GM12878 (cell line): ENCODE measurements around the gene RBL2. TPM values are rescaled to one million over a fixed set of nuclear protein-coding genes. Genes with fewer than 3 reads are reported as not detected.
A peak's percentile ranks its signal among the peaks of the same experiment; 100 is the strongest.

ENCODE experiments used
- BACH1 ChIP-seq: fragments of 450-650 bp; IDR thresholded peaks from 2 replicates; pipeline ENCODE4 v1.6.1; 2017; ENCODE audit warnings: mild to moderate bottlenecking, borderline replicate concordance
- BRCA1 ChIP-seq: IDR thresholded peaks from 2 replicates; pipeline ENCODE4 v1.6.1; 2011; ENCODE audit warnings: low read depth, low read length, improper control_type of control experiment
- CEBPB ChIP-seq, 2 experiments: fragments of 150-350 bp in 1 of 2; IDR thresholded peaks; 2 replicates each; pipeline ENCODE4 v1.6.1; 2012 to 2014; ENCODE audit warnings: low read depth in 2 of 2, low read length in 2 of 2, borderline replicate concordance in 1 of 2, inconsistent platforms in 1 of 2
- KDM1A ChIP-seq: fragments of 200-600 bp; sonication (generic); IDR thresholded peaks from 2 replicates; pipeline ENCODE4 v1.6.1; 2016; ENCODE audit warnings: borderline replicate concordance
- NFYB ChIP-seq: IDR thresholded peaks from 2 replicates; pipeline ENCODE4 v1.6.1; 2011; ENCODE audit warnings: low read depth, mild to moderate bottlenecking, low read length, improper control_type of control experiment, moderate library complexity; ENCODE audit not compliant: insufficient read depth
- POLR2A ChIP-seq: IDR thresholded peaks from 2 replicates; pipeline ENCODE4 v1.6.1; 2011; ENCODE audit warnings: low read depth, mild to moderate bottlenecking, low read length
- RB1 ChIP-seq: fragments of 450-650 bp; formaldehyde crosslinking; IDR thresholded peaks from 2 replicates; pipeline ENCODE4 v1.6.1; 2017; ENCODE audit warnings: mild to moderate bottlenecking, borderline replicate concordance
- SRF ChIP-seq, 2 experiments: IDR thresholded peaks; 2 replicates each; pipeline ENCODE4 v1.6.1; 2011; ENCODE audit warnings: low read depth in 2 of 2, low read length in 2 of 2, mild to moderate bottlenecking in 1 of 2, moderate library complexity in 1 of 2
- TARDBP ChIP-seq: IDR thresholded peaks from 2 replicates; pipeline ENCODE4 v1.6.1; 2016; ENCODE audit warnings: borderline replicate concordance
- ZNF622 ChIP-seq: fragments of 450-650 bp; IDR thresholded peaks from 2 replicates; pipeline ENCODE4 v1.6.1; 2017; ENCODE audit warnings: mild to moderate bottlenecking, inconsistent platforms
- polyA plus RNA-seq, 11 experiments: library from polyadenylated mRNA; depleted of rRNA in 4 of 11; unstranded in 6 of 11; stranded (reverse) in 5 of 11; fragments of >200 nt; fragmentation: Nextera tagmentation in 4 of 11; fragmentation: Illumina TruSeq in 1 of 11; extraction: Ambion mirVana in 4 of 11; extraction: Trizol in 1 of 11; gene quantifications; 1 replicate in 1 of 11; 2 replicates in 10 of 11; pipeline versions ENCODE4 v1.2.1 to v1.2.3, GENCODE V29; 2011 to 2016; ENCODE audit warnings: inconsistent platforms in 2 of 11, missing spikeins in 2 of 11, low read depth in 1 of 11
- total RNA-seq, 4 experiments: library from RNA; depleted of rRNA in 3 of 4; stranded (reverse); fragments of >200 nt in 3 of 4; fragmentation: Illumina TruSeq in 1 of 4; extraction: Trizol in 1 of 4; gene quantifications; 2 replicates each; pipeline versions ENCODE4 v1.2.1 to v1.2.3, GENCODE V29; 2013 to 2021
- TF ChIP-seq, protein P1 (sequence below), 3 experiments: IDR thresholded peaks in 2 of 3; conservative IDR thresholded peaks in 1 of 3; 2 replicates each; pipeline ENCODE4 v1.5.1; 2011; ENCODE audit warnings: low read depth in 3 of 3, low read length in 3 of 3, mild to moderate bottlenecking in 3 of 3, control low read depth in 2 of 3, moderate library complexity in 2 of 3, inconsistent platforms in 1 of 3, mixed read lengths in 1 of 3; ENCODE audit not compliant: control insufficient read depth in 2 of 3, insufficient read depth in 1 of 3; ENCODE audit errors: extremely low read depth in 1 of 3
- TF ChIP-seq, protein P2 (sequence below): fragments of 450-650 bp; IDR thresholded peaks from 2 replicates; pipeline ENCODE4 v1.6.1; 2017; ENCODE audit warnings: borderline replicate concordance

RBL2 gene
- total and polyA plus RNA-seq, 10 of the 15 experiments (the other 5 are each of a cell fraction or from before 2014, with no cell fraction given): 10.0 to 107 (median 39.0) TPM

DNA sequence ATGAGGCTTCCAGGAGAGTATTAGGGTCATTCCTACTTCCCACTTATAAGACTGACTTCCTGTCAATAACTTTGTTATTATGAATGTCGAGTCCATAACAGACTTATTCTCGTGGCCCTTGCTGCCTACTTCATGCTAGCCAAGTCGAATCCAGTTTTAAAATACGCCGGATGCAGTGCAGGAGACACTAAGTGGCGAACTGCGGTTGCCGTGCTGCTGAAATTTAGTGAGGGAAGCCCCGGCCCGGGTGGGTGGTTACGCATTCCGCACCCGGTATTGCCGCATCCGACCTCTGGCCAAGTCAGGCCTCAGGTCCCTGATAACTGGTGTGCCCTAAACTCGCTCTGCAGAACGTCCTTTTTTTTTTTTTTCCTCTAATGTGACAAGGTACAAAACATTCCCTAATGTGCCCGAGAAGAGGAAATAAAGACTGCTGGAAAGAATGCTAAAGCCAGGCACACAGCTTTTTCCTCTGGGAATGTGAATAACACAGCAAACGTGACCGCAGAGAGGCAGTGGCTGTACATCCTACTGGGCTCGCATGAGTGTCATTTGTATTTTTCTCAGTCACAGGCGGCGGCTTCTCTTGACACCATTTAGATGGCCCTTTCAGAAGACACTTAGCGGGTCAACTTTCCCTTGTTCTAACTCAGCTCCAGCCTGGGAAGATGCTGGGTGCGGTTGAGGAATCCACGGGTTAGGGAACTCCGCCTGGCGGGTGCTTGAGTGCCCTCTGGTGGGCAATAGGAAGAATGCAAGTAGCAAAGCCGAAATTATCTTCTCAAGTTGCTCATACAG lies 75.8 kb downstream of the RBL2 start (continued):
- no peak for TF ChIP-seq SRF (IDR thresholded peaks at IDR 0.05; ENCODE audit: low read depth in 2 of 2, low read length in 2 of 2)
- no peak for TF ChIP-seq NFYB
- TF ChIP-seq POLR2A: no peak
- TF ChIP-seq ZNF622: no peak
- TF ChIP-seq, protein P1, sequence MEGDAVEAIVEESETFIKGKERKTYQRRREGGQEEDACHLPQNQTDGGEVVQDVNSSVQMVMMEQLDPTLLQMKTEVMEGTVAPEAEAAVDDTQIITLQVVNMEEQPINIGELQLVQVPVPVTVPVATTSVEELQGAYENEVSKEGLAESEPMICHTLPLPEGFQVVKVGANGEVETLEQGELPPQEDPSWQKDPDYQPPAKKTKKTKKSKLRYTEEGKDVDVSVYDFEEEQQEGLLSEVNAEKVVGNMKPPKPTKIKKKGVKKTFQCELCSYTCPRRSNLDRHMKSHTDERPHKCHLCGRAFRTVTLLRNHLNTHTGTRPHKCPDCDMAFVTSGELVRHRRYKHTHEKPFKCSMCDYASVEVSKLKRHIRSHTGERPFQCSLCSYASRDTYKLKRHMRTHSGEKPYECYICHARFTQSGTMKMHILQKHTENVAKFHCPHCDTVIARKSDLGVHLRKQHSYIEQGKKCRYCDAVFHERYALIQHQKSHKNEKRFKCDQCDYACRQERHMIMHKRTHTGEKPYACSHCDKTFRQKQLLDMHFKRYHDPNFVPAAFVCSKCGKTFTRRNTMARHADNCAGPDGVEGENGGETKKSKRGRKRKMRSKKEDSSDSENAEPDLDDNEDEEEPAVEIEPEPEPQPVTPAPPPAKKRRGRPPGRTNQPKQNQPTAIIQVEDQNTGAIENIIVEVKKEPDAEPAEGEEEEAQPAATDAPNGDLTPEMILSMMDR (IDR thresholded peaks at IDR 0.05 in 2 of 3, conservative IDR thresholded peaks at IDR 0.05 in 1 of 3; ENCODE audit: control insufficient read depth in 2 of 3, extremely low read depth in 1 of 3, insufficient read depth in 1 of 3, low read depth in 3 of 3, low read length in 3 of 3): peak; percentile 89 to 93 (median 89)
- no peak for TF ChIP-seq BACH1
- no peak for TF ChIP-seq TARDBP
- TF ChIP-seq, protein P2, sequence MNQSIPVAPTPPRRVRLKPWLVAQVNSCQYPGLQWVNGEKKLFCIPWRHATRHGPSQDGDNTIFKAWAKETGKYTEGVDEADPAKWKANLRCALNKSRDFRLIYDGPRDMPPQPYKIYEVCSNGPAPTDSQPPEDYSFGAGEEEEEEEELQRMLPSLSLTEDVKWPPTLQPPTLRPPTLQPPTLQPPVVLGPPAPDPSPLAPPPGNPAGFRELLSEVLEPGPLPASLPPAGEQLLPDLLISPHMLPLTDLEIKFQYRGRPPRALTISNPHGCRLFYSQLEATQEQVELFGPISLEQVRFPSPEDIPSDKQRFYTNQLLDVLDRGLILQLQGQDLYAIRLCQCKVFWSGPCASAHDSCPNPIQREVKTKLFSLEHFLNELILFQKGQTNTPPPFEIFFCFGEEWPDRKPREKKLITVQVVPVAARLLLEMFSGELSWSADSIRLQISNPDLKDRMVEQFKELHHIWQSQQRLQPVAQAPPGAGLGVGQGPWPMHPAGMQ: no peak
- TF ChIP-seq CEBPB (IDR thresholded peaks at IDR 0.05; ENCODE audit: borderline replicate concordance in 1 of 2, low read depth in 2 of 2, low read length in 2 of 2): no peak
- 0 out of 2 replicates have a peak, but pooled peaks have one; percentile 14 for TF ChIP-seq RB1
- TF ChIP-seq BRCA1: no peak
- TF ChIP-seq KDM1A: no peak
